GM12878 (cell line): ENCODE measurements around the gene KMT2B. TPM values are rescaled to one million over a fixed set of nuclear protein-coding genes. Genes with fewer than 3 reads are reported as not detected.
A peak's percentile ranks its signal among the peaks of the same experiment; 100 is the strongest.

ENCODE experiments used
- ATAC-seq: fragments of 200-7000 bp; cut with Tn5 transposase; 3 replicates; pipeline ENCODE4 v1.9.1; 2020; ENCODE audit warnings: mild to moderate bottlenecking, moderate library complexity
- BruUV-seq: library from RNA; stranded (reverse); fragments of 400-500 nt; replicated peaks from 2 replicates; lab custom pipeline; 2021; lab: Mats Ljungman, UMichigan
- CTCF ChIA-PET: fragments of 300-600 bp; sonication (Branson Sonifier 250); formaldehyde crosslinking; extraction: SDS; loops from one replicate; lab custom pipeline; 2021; ENCODE audit warnings: inconsistent platforms; lab: Yijun Ruan, JAX
- POLR2A ChIA-PET: fragments of 350-600 bp; formaldehyde crosslinking; extraction: SDS; loops from one replicate; lab custom pipeline; 2021; ENCODE audit warnings: inconsistent platforms; lab: Charles Lee
- RAD21 ChIA-PET: fragments of 300-600 bp; sonication (Branson Sonifier 250); formaldehyde crosslinking; loops from one replicate; lab custom pipeline; 2023; ENCODE audit warnings: antibody characterized with exemption; ENCODE audit not compliant: unreplicated experiment; lab: Charles Lee
- SMC1A ChIA-PET: fragments of 300-600 bp; sonication (Branson Sonifier 250); formaldehyde crosslinking; loops from one replicate; lab custom pipeline; 2023; ENCODE audit not compliant: unreplicated experiment, uncharacterized antibody; lab: Charles Lee
- DNase-seq: peaks from one replicate; pipeline ENCODE4 v3.0.0-alpha.2; 2011; ENCODE audit warnings: low read depth, low spot score
- FAIRE-seq: peaks from 3 replicates; lab custom pipeline; 2011; peaks lifted over from hg19 to GRCh38; lab: Jason Lieb, UNC
- H2AFZ ChIP-seq: 2 replicates; pipeline ENCODE4 v1.6.0; 2011; ENCODE audit warnings: low read depth, low read length, control low read depth; ENCODE audit not compliant: control insufficient read depth
- H3K27ac ChIP-seq: 2 replicates; pipeline ENCODE4 v1.5.1; 2011; ENCODE audit warnings: control low read depth; ENCODE audit not compliant: control insufficient read depth, insufficient read depth
- H3K27me3 ChIP-seq, 2 experiments: replicated peaks in 1 of 2; 2 replicates each; pipeline versions ENCODE4 v1.6.0 to v1.6.1; 2011; ENCODE audit warnings: low read length in 1 of 2; ENCODE audit not compliant: control insufficient read depth in 2 of 2, insufficient read depth in 2 of 2
- H3K36me3 ChIP-seq, 2 experiments: 2 replicates each; pipeline ENCODE4 v1.5.1; 2011; ENCODE audit warnings: low read length in 1 of 2; ENCODE audit not compliant: control insufficient read depth in 2 of 2, insufficient read depth in 2 of 2
- H3K4me1 ChIP-seq: 2 replicates; pipeline ENCODE4 v1.6.1; 2011; ENCODE audit warnings: mild to moderate bottlenecking, low read length, moderate library complexity, mixed read lengths; ENCODE audit not compliant: control insufficient read depth, insufficient read depth
- H3K4me2 ChIP-seq: 2 replicates; pipeline ENCODE4 v1.6.0; 2011; ENCODE audit warnings: control low read depth; ENCODE audit not compliant: control insufficient read depth, insufficient read depth
- H3K4me3 ChIP-seq: fragments of 200-600 bp; sonication (generic); 2 replicates; pipeline ENCODE4 v1.5.1; 2016
- H3K79me2 ChIP-seq: 2 replicates; pipeline ENCODE4 v1.6.0; 2011; ENCODE audit warnings: low read length; ENCODE audit not compliant: control insufficient read depth, insufficient read depth
- H3K9ac ChIP-seq: 2 replicates; pipeline ENCODE4 v1.8.0; 2011; ENCODE audit warnings: low read length, control low read depth, mixed read lengths; ENCODE audit not compliant: control insufficient read depth, insufficient read depth
- H3K9me3 ChIP-seq: replicated peaks from 3 replicates; pipeline ENCODE4 v1.5.1; 2011; ENCODE audit warnings: mild to moderate bottlenecking, low read length; ENCODE audit not compliant: control insufficient read depth, insufficient read depth
- H4K20me1 ChIP-seq: 2 replicates; pipeline ENCODE4 v1.6.0; 2011; ENCODE audit not compliant: control insufficient read depth, insufficient read depth
- ATF2 ChIP-seq: IDR thresholded peaks from 2 replicates; pipeline ENCODE4 v1.6.1; 2012; ENCODE audit warnings: low read length, inconsistent platforms
- CHD1 ChIP-seq: IDR thresholded peaks from 2 replicates; pipeline ENCODE4 v1.6.1; 2012; ENCODE audit warnings: low read depth, low read length, improper control_type of control experiment
- DPF2 ChIP-seq: fragments of 450-650 bp; IDR thresholded peaks from 2 replicates; pipeline ENCODE4 v1.6.1; 2017; ENCODE audit warnings: mild to moderate bottlenecking
- EED ChIP-seq: sonication (generic); IDR thresholded peaks from 2 replicates; pipeline ENCODE4 v1.6.1; 2016; ENCODE audit warnings: antibody characterized with exemption, low read depth
- ESRRA ChIP-seq: IDR thresholded peaks from 2 replicates; pipeline ENCODE4 v1.6.1; 2012; ENCODE audit warnings: mild to moderate bottlenecking, low read length, improper control_type of control experiment
- IRF5 ChIP-seq: fragments of 450-650 bp; IDR thresholded peaks from 2 replicates; pipeline ENCODE4 v1.6.1; 2017; ENCODE audit warnings: borderline replicate concordance
- NFIC ChIP-seq: IDR thresholded peaks from 2 replicates; pipeline ENCODE4 v1.6.1; 2012; ENCODE audit warnings: low read depth, mild to moderate bottlenecking, inconsistent platforms, low read length, moderate library complexity
- NR2C1 ChIP-seq: fragments of 450-650 bp; IDR thresholded peaks from 2 replicates; pipeline ENCODE4 v1.6.1; 2017; ENCODE audit warnings: antibody characterized with exemption, mild to moderate bottlenecking, moderate library complexity
- PML ChIP-seq: IDR thresholded peaks from 2 replicates; pipeline ENCODE4 v1.6.1; 2012; ENCODE audit warnings: low read length, inconsistent platforms
- POLR2A ChIP-seq: IDR thresholded peaks from 2 replicates; pipeline ENCODE4 v1.6.1; 2011; ENCODE audit warnings: low read depth, mild to moderate bottlenecking, low read length
- RAD51 ChIP-seq: fragments of 450-650 bp; IDR thresholded peaks from 2 replicates; pipeline ENCODE4 v1.6.1; 2016; ENCODE audit warnings: moderate library complexity, mild to moderate bottlenecking, inconsistent platforms
- RBBP5 ChIP-seq: fragments of 200-600 bp; sonication (generic); conservative IDR thresholded peaks from 2 replicates; pipeline ENCODE4 v1.6.1; 2016
- SREBF1 ChIP-seq: IDR thresholded peaks from 2 replicates; pipeline ENCODE4 v1.6.1; 2012; ENCODE audit warnings: mild to moderate bottlenecking, low read length
- SREBF2 ChIP-seq: IDR thresholded peaks from 2 replicates; pipeline ENCODE4 v1.6.1; 2012; ENCODE audit warnings: mild to moderate bottlenecking, low read length
- TBL1XR1 ChIP-seq: IDR thresholded peaks from 2 replicates; pipeline ENCODE4 v1.6.1; 2012; ENCODE audit warnings: low read depth, low read length, improper control_type of control experiment
- USF1 ChIP-seq: IDR thresholded peaks from 2 replicates; pipeline ENCODE4 v1.6.1; 2011; ENCODE audit warnings: borderline replicate concordance, low read depth, mild to moderate bottlenecking, moderate library complexity, mixed read lengths, low read length; ENCODE audit not compliant: insufficient read depth; ENCODE audit errors: extremely low read length
- WGBS: methylation state at CpG from one replicate; pipeline ENCODE4 v1.1.6; 2016; ENCODE audit warnings: low lambda C conversion rate; ENCODE audit not compliant: insufficient replicate concordance, insufficient coverage; ENCODE audit errors: missing lambda C conversion rate; 5-methylcytosine and 5-hydroxymethylcytosine counted together
- in situ Hi-C: fragments of 300-500 bp; cut with MboI; formaldehyde crosslinking; loops from 9 replicates; pipeline ENCODE4 v1.14.3; 2018; ENCODE audit warnings: mixed read lengths
- intact Hi-C: fragments of 100-400 bp; cut with micrococcal nuclease; formaldehyde crosslinking; loops from one replicate; pipeline ENCODE4 v1.14.2; 2022; ENCODE audit not compliant: unreplicated experiment
- polyA plus RNA-seq, 11 experiments: library from polyadenylated mRNA; depleted of rRNA in 4 of 11; unstranded in 6 of 11; stranded (reverse) in 5 of 11; fragments of >200 nt; fragmentation: Nextera tagmentation in 4 of 11; fragmentation: Illumina TruSeq in 1 of 11; extraction: Ambion mirVana in 4 of 11; extraction: Trizol in 1 of 11; gene quantifications; 1 replicate in 1 of 11; 2 replicates in 10 of 11; pipeline versions ENCODE4 v1.2.1 to v1.2.3, GENCODE V29; 2011 to 2016; ENCODE audit warnings: inconsistent platforms in 2 of 11, missing spikeins in 2 of 11, low read depth in 1 of 11
- total RNA-seq, 4 experiments: library from RNA; depleted of rRNA in 3 of 4; stranded (reverse); fragments of >200 nt in 3 of 4; fragmentation: Illumina TruSeq in 1 of 4; extraction: Trizol in 1 of 4; gene quantifications; 2 replicates each; pipeline versions ENCODE4 v1.2.1 to v1.2.3, GENCODE V29; 2013 to 2021

KMT2B gene
- total and polyA plus RNA-seq, 10 of the 15 experiments (the other 5 are each of a cell fraction or from before 2014, with no cell fraction given) = 0.71 to 35.6 (median 6.0) TPM

GRCh38 chr19:35729763-35730162 is 12.0 kb downstream of the KMT2B start:
- H3K36me3 ChIP-seq = peaks cover 22 to 48% of the 10 kb centered on the region in 2 experiments
- in situ Hi-C loops (no loop called here), intact Hi-C loops (no loop called here)
- H3K4me3 ChIP-seq = no peak overlapping the region
- no peak overlapping the region for H2AFZ ChIP-seq
- RAD21 ChIA-PET = no interaction called here
- no peak overlapping the region for H3K4me2 ChIP-seq
- DNase-seq (no peak), FAIRE-seq (no peak), ATAC-seq (no peak)
- no peak overlapping the region for H3K27ac ChIP-seq
- SMC1A ChIA-PET = no interaction called here
- H3K9me3 ChIP-seq = no peaks in the 10 kb centered on the region
- POLR2A ChIA-PET = no interaction called here
- 88% methylated on average over 11 of the region's 11 CpGs for WGBS
- no peaks in the 10 kb centered on the region for H3K27me3 ChIP-seq
- peak; percentile 26 for TF ChIP-seq POLR2A
- TF ChIP-seq SREBF1 = no peak
- TF ChIP-seq NFIC = no peak
- H3K79me2 ChIP-seq = no peaks in the 10 kb centered on the region
- CTCF ChIA-PET = no interaction called here
- no peaks in the 10 kb centered on the region; the same call in 1 of the 2 replicates for H4K20me1 ChIP-seq
- no peak overlapping the region for H3K9ac ChIP-seq
- H3K4me1 ChIP-seq = no peaks in the 10 kb centered on the region
- no TSS peak for BruUV-seq

- no peak overlapping the region for H3K4me3 ChIP-seq
- no peak overlapping the region for H3K4me2 ChIP-seq
- 98% methylated on average over 18 of the region's 18 CpGs for WGBS
- no peaks in the 10 kb centered on the region for H3K27me3 ChIP-seq
- H3K9ac ChIP-seq = no peak overlapping the region
- ChIA-PET POLR2A (no interaction called here), CTCF (no interaction called here), SMC1A (no interaction called here), RAD21 (no interaction called here)
- H3K36me3 ChIP-seq = peaks cover 18 to 46% of the 10 kb centered on the region in 2 experiments
- no peaks in the 10 kb centered on the region for H3K4me1 ChIP-seq
- H2AFZ ChIP-seq = no peak overlapping the region
- H3K27ac ChIP-seq = no peak overlapping the region
- H3K79me2 ChIP-seq = no peaks in the 10 kb centered on the region
- FAIRE-seq = no peak
- intact Hi-C loops (no loop called here), in situ Hi-C loops (no loop called here)
- ATAC-seq = no peak
- no peak for DNase-seq
- H3K9me3 ChIP-seq = no peaks in the 10 kb centered on the region
- no peaks in the 10 kb centered on the region for H4K20me1 ChIP-seq
- no TSS peak for BruUV-seq
- TF ChIP-seq EED (no peak), IRF5 (no peak), NR2C1 (no peak), TBL1XR1 (no peak), DPF2 (no peak), ATF2 (no peak), RBBP5 (no peak), CHD1 (no peak), RAD51 (no peak), PML (no peak), SREBF2 (no peak), ESRRA (no peak), USF1 (no peak)
These were observed 12.5 kb downstream of the KMT2B start for GRCh38 chr19:35730326-35730725.
